Tibial nerve (tissue), 4 donors: ENCODE measurements around the gene RDX. TPM values are rescaled to one million over a fixed set of nuclear protein-coding genes. Genes with fewer than 3 reads are reported as not detected.

ENCODE experiments used
- DNase-seq, 2 donors: peaks; one replicate each; pipeline ENCODE4 v3.0.0-alpha.2; 2019; ENCODE audit warnings: low spot score in 2 of 2
- H3K27ac ChIP-seq, 4 donors: fragments of 200-600 bp; sonication (generic) in 3 of 4; one replicate each; pipeline ENCODE4 v1.5.1; 2017 to 2019; ENCODE audit warnings: mild to moderate bottlenecking in 1 of 4
- H3K27me3 ChIP-seq, 2 donors: fragments of 200-600 bp; sonication (generic) in 1 of 2; one replicate each; pipeline versions ENCODE4 v1.5.1 to v1.6.0; 2017 to 2019
- H3K36me3 ChIP-seq, 3 donors: fragments of 200-600 bp; sonication (generic); one replicate each; pipeline ENCODE4 v1.5.1; 2018 to 2019
- H3K4me1 ChIP-seq, 4 donors: fragments of 200-600 bp; sonication (generic) in 3 of 4; one replicate each; pipeline ENCODE4 v1.5.1; 2017 to 2019
- H3K4me3 ChIP-seq, 4 donors: fragments of 200-600 bp; sonication (generic) in 3 of 4; one replicate each; pipeline ENCODE4 v1.5.1; 2017 to 2019; ENCODE audit warnings: mild to moderate bottlenecking in 1 of 4, moderate library complexity in 1 of 4
- H3K9me3 ChIP-seq, 4 donors: fragments of 200-600 bp; sonication (generic) in 3 of 4; one replicate each; pipeline ENCODE4 v1.5.1; 2017 to 2019
- EP300 ChIP-seq, 2 donors: sonication (generic); formaldehyde crosslinking; IDR thresholded peaks; one replicate each; pipeline ENCODE4 v1.6.1; 2017; ENCODE audit warnings: antibody characterized with exemption in 2 of 2, mild to moderate bottlenecking in 1 of 2
- POLR2A ChIP-seq, 2 donors: fragments of 450-650 bp; IDR thresholded peaks; one replicate each; pipeline ENCODE4 v1.6.1; 2017; ENCODE audit warnings: antibody characterized with exemption in 2 of 2, mild to moderate bottlenecking in 2 of 2, moderate library complexity in 2 of 2
- WGBS, 2 donors: methylation state at CpG; one replicate each; pipeline ENCODE4 v1.1.5; 2018; 5-methylcytosine and 5-hydroxymethylcytosine counted together
- total RNA-seq, 4 donors: library from RNA; depleted of rRNA; stranded (reverse); fragments of >200 nt; gene quantifications; one replicate each; pipeline ENCODE4 v1.1.0, GENCODE V29; 2016
- TF ChIP-seq, protein P1 (sequence below), 5 experiments: fragments of 200-600 bp in 3 of 5; fragments of 450-650 bp in 2 of 5; sonication (generic) in 3 of 5; IDR thresholded peaks; one replicate each; pipeline ENCODE4 v1.5.1; 2016 to 2019; ENCODE audit warnings: antibody characterized with exemption in 5 of 5, mild to moderate bottlenecking in 3 of 5, moderate library complexity in 2 of 5

The RDX gene
- total RNA-seq, 4 donors from 2014 or later: 59.8 to 120 (median 88.8) TPM

DNA sequence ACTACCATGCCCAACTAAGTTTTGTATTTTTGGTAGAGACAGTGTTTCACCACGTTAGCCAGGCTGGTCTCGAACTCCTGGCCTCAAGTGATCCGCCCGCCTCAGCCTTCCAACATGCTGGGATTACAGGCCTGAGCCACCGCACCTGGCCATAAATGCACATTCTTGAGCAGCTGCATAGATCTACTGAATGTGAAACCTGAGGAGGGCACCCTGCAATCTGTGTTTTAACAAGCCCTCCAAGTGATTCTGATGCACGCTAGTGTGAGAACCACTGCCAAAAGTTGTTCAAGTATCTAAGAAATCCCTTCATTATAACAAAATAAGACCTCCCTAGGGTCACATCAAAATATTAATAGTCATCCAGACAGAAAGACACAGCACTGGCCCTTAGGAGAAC is 89.3 kb downstream of the RDX start:
- peaks cover 0 to 7% (median 0%) of the 10 kb centered on the region in 4 donors for H3K4me1 ChIP-seq
- TF ChIP-seq POLR2A (IDR thresholded peaks at IDR 0.05): no peak
- TF ChIP-seq, protein P1, sequence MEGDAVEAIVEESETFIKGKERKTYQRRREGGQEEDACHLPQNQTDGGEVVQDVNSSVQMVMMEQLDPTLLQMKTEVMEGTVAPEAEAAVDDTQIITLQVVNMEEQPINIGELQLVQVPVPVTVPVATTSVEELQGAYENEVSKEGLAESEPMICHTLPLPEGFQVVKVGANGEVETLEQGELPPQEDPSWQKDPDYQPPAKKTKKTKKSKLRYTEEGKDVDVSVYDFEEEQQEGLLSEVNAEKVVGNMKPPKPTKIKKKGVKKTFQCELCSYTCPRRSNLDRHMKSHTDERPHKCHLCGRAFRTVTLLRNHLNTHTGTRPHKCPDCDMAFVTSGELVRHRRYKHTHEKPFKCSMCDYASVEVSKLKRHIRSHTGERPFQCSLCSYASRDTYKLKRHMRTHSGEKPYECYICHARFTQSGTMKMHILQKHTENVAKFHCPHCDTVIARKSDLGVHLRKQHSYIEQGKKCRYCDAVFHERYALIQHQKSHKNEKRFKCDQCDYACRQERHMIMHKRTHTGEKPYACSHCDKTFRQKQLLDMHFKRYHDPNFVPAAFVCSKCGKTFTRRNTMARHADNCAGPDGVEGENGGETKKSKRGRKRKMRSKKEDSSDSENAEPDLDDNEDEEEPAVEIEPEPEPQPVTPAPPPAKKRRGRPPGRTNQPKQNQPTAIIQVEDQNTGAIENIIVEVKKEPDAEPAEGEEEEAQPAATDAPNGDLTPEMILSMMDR (IDR thresholded peaks at IDR 0.05): no peak
- no peak for TF ChIP-seq EP300 (IDR thresholded peaks at IDR 0.05)
- H3K4me3 ChIP-seq: no peak overlapping the region
- WGBS, 2 donors: 79 to 86% methylated on average over 6 of the region's 6 CpGs
- H3K27ac ChIP-seq: no peak overlapping the region
- H3K9me3 ChIP-seq: no peaks in the 10 kb centered on the region
- H3K27me3 ChIP-seq: no peaks in the 10 kb centered on the region
- no peak for DNase-seq
- H3K36me3 ChIP-seq: no peaks in the 10 kb centered on the region

DNA sequence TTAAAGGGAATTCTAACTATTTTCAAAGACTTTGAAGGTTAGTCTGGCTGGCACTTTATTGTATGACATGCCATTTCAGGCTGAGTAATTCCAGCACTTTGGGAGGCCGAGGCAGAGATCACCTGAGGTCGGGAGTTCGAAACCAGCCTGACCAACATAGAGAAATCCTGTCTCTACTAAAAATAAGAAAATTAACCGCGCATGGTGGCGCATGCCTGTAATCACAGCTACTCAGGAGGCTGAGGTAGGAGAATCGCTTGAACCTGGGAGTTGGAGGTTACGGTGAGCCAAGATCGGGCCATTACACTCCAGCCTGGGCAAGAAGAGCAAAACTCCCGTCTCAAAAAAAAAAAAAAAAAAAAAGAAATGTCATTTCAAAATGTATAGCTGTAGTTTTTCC is 95.6 kb downstream of the RDX start:
- DNase-seq: no peak
- 87 to 90% methylated on average over 10 of the region's 10 CpGs for whole genome bisulfite sequencing, 2 donors
- no peaks in the 10 kb centered on the region for H3K9me3 ChIP-seq
- no peaks in the 10 kb centered on the region for H3K27me3 ChIP-seq
- no peaks in the 10 kb centered on the region for H3K36me3 ChIP-seq
- H3K4me1 ChIP-seq: peaks cover 0 to 7% (median 0%) of the 10 kb centered on the region in 4 donors
- H3K4me3 ChIP-seq: no peak overlapping the region
- no peak overlapping the region for H3K27ac ChIP-seq
- TF ChIP-seq POLR2A (IDR thresholded peaks at IDR 0.05) (no peak), EP300 (IDR thresholded peaks at IDR 0.05) (no peak)
- TF ChIP-seq, protein P1 (IDR thresholded peaks at IDR 0.05): no peak

DNA sequence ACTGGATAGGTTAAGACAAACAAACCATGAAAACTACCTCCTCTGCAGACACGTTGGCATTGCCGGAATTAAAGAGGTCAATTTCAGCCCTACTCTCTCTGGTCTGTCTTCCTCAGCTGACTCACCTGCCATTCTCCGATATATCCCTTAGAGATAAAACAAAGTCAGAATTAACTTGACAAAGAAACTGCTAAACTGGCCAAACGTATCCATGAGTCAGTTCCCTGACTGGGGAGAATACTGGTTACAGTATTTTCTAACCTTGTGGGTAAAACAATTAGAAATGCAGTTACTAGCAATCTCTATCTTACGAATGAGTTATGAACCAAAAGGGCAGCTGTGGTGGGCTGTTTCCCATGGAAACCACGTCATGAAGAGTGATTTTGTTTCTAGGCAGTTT is 96.2 kb downstream of the RDX start:
- Histone ChIP-seq H3K4me3 (no peak overlapping the region), H3K9me3 (no peaks in the 10 kb centered on the region), H3K27me3 (no peaks in the 10 kb centered on the region), H3K4me1 (peaks cover 0 to 7% (median 0%) of the 10 kb centered on the region in 4 donors), H3K27ac (no peak overlapping the region), H3K36me3 (no peaks in the 10 kb centered on the region)
- TF ChIP-seq POLR2A (IDR thresholded peaks at IDR 0.05) (no peak), EP300 (IDR thresholded peaks at IDR 0.05) (no peak)
- TF ChIP-seq, protein P1 (IDR thresholded peaks at IDR 0.05): no peak
- DNase-seq: no peak
- 62 to 76% methylated on average over 6 of the region's 6 CpGs for WGBS, 2 donors

DNA sequence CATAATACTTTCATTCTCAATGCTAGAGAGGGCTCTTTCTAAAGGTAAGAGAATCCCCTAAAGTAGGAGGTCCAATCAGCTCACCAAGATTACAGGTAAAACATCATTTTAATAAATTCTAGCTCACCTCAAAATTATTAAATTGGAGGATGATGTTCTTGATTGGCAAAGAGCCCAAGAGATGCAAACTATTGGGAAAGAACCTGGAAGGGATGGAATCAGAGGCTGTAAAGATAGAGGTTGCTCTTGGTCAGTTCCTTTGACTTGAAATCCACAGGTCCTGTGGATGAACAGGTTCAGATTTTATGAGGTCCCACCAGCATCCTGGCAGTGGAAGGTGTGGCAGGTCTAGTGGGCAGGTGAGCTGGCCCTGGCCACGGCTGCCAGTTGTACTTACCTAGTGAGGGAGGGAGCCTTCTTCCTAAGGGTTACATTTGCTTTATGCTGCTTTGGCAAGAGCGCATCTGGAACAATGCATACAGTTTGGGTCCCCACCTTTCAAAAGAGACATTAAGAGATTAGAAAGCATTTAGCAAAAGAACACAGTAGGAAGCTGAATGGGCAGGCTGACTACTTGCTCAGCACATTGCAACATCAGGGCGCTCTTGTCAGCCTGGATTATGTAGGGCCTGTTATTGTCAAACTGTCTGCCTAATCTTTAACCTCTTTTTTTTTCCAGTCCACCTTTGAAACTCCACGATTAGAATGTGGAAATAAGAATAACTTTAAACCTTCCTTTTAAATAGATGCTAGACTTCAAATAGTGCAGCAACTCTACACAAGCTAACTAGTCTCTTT is 97.0 kb downstream of the RDX start:
- Histone ChIP-seq H3K27me3 (no peaks in the 10 kb centered on the region), H3K27ac (no peak overlapping the region), H3K4me3 (no peak overlapping the region), H3K36me3 (no peaks in the 10 kb centered on the region), H3K9me3 (no peaks in the 10 kb centered on the region), H3K4me1 (peaks cover 0 to 7% (median 0%) of the 10 kb centered on the region in 4 donors)
- 74 to 75% methylated on average over 4 of the region's 4 CpGs for WGBS, 2 donors
- TF ChIP-seq POLR2A (IDR thresholded peaks at IDR 0.05): no peak
- TF ChIP-seq, protein P1 (IDR thresholded peaks at IDR 0.05): no peak
- no peak for TF ChIP-seq EP300 (IDR thresholded peaks at IDR 0.05)
- no peak for DNase-seq

DNA sequence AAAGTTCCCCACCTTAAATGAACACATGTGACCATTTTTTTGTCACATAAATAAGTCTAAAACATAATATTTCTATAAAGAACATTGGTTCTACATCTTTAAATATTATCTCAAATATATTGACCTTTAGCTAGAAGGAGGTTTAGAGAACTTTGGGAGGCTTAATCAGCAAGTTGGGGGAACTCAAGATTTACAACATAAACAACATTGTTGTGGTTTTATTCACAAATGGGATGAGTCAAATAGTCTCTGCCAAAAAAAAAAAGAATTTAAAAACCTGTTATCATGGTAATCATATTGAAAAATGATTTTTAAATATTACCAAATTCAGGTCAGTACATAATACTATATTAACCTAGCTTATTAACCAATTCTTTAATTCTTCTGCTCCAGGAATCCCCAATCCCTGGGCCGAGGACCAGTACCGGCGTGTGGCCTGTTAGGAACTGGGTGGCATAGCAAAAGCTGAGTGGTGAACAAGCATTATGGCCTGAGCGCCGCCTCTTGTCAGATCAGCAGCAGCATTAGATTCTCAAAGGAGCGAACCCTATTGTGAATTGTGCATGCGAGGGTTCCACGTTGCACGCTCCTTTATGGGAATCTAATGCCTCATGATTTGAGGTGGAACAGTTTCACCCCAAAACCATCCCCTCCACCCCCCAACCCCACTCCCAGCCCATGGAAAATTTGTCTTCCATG is 98.2 kb downstream of the RDX start:
- H3K9me3 ChIP-seq: no peaks in the 10 kb centered on the region
- no peak for DNase-seq
- TF ChIP-seq POLR2A (IDR thresholded peaks at IDR 0.05) (no peak), EP300 (IDR thresholded peaks at IDR 0.05) (no peak)
- TF ChIP-seq, protein P1 (IDR thresholded peaks at IDR 0.05): no peak
- H3K27ac ChIP-seq: no peak overlapping the region
- no peaks in the 10 kb centered on the region for H3K27me3 ChIP-seq
- peaks cover 0 to 7% (median 0%) of the 10 kb centered on the region in 4 donors for H3K4me1 ChIP-seq
- H3K36me3 ChIP-seq: no peaks in the 10 kb centered on the region
- WGBS, 2 donors: 87 to 92% methylated on average over 9 of the region's 9 CpGs
- no peak overlapping the region for H3K4me3 ChIP-seq
